T-helper 22 cell (primary cell): ENCODE data around the gene CCDC185.
A peak's percentile ranks its signal among the peaks of the same experiment; 100 is the strongest.

Experiments
- DNase-seq: peaks from one replicate; pipeline ENCODE4 v3.0.0-alpha.2; 2020; ENCODE audit warnings: low read depth

Gene CCDC185

GRCh38 chr1:223393275-223394214, at the start of gene CCDC185:
Gene CCDC185 (plus strand): TSS chr1:223393415. CDS start chr1:223393476, 61 bp downstream.
- no peak for DNase-seq

DNA sequence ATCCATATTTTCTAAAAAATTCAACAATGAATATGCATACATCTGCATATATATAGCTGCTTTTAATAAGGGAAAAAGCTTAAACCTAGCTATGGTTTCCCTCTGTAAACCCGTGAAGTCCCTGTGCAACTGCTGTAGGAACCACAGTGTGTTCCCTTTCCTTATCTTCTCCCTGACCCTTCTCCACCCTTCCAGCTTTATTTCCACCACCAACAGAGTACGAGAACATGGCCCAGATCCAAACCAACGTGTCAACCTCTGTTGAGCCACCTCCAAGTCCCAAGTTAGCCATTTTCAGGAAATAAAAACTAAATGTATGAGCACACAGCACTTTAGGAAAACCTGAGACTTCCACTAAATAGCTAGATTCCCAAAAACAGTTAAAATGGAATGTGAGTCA, 49.5 kb upstream of the CCDC185 start:
- DNase-seq = no peak

- no peak for DNase-seq
Measured at GRCh38 chr1:223344491-223344890, 48.7 kb upstream of the CCDC185 start.

GRCh38 chr1:223345720-223346119, 47.5 kb upstream of the CCDC185 start:
- no peak for DNase-seq

GRCh38 chr1:223346311-223346710, 46.9 kb upstream of the CCDC185 start:
- no peak for DNase-seq

GRCh38 chr1:223347583-223347982, 45.6 kb upstream of the CCDC185 start:
- no peak for DNase-seq

GRCh38 chr1:223348439-223348838, 44.8 kb upstream of the CCDC185 start:
- no peak for DNase-seq

DNA sequence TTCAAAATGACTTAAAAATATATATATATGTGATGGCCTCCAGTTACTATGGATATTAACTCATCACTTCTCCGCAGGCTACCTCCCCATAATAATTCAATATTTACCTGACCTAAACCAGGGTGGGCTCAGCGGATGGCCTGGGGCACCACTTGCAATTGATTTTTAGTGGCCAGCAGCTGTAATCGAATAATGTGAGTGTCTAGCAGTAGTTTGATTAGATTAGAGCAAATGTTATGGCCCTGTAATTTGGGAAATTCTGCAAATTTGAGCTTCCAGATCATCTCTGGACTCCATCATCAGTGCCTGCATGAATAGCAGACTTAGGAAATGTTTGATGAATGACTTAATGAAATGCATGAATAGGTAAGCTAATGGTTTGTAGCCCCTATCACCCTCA, 44.0 kb upstream of the CCDC185 start:
- DNase-seq = no peak

- no peak for DNase-seq
Measured at GRCh38 chr1:223350361-223350908, 42.8 kb upstream of the CCDC185 start.

GRCh38 chr1:223352944-223353343, 40.3 kb upstream of the CCDC185 start:
- no peak for DNase-seq

DNA sequence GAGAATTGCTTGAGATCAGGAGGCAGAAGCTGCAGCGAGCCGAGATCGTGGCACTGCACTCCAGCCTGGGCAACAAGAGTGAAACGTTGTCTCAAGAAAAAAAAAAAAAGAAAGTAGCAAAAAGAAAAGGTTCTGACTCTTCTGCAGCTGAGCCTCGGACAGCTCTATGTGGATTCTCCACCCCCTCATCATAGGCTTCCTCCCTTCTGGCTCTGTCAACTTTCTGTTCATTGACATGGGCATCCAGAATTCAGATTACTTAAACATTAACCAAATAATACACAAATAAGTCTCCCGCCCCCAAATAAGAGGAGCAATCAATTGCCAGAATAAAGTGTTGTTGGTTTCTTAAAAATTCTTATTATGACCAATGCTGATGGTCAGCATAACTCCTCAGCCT, 39.3 kb upstream of the CCDC185 start:
- no peak for DNase-seq

DNA sequence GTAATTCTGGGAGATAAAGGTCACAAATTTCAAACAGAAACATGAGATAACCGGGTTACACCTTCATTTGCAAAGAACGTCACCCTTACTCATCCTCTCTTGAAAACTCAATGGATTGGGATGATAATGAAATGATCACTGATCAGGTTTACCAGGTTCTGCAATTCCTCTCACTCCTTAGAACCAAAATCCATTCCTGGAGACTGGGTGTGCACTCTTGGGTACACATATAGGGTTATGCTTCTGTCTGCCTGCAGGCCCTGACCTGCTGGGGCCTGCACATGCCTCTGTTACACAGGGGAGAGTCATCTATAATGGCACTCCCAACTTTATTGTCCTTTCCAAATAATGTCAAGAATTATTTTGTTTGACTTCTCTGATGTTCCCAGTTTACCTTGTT, 37.5 kb upstream of the CCDC185 start:
- DNase-seq = no peak

DNA sequence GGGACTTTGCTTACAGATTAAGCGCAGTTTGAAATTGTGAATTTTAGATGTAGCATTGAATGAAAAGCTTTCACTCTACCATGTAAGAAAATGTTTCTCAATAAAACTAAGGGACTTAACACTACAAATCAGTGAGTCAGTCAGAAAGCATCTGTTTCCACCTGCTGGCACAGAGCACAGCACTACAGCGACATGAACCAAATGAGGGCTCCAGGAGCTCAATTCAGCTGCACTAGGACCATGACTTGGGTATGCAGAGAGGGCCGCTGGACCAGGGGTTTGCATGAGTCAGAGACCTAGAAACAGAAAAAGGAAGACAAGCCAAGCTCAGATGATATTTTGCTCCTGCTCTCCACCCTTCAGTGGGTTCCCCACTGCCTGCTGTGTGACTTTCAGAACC, 34.4 kb upstream of the CCDC185 start:
- DNase-seq = no peak

DNA sequence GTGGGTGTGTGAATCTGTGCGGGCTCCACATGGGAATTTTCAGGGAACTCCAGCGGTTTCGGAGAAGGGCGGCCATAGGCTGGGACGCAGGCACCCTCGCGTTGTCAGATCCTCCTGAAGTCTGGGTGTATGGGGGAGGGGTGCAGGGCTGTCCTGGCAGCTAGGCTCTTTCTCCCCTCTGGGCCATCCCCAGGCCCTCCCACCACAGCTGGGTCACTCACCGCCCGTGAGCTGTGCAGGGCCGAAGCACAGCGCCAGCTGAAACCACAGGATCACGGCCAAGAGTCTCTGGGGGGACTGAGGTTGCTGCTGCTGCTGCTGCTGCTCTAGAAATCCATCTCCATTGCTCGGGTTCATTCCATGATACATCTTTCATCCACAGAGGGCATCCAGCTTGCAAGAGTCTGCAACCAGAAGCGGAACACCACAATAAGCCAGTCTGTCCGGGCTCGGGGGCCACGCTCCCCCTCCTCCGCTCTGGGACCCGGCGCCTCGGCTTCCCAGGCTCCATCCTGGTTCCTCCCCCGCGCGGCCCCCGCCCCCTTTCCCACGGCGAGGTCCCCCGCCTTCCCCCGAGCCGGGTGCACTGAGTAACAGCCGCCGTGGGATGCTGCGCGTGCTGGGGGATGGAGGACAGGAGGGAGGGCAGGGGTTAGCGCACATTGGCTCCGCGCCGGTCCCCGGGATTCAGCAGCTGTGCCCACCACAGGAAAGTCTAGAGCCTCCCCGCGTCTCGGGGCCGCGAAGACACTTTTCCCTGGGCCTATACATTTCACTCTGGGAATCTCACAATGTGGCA, 30.0 kb upstream of the CCDC185 start:
- DNase-seq = no peak

DNA sequence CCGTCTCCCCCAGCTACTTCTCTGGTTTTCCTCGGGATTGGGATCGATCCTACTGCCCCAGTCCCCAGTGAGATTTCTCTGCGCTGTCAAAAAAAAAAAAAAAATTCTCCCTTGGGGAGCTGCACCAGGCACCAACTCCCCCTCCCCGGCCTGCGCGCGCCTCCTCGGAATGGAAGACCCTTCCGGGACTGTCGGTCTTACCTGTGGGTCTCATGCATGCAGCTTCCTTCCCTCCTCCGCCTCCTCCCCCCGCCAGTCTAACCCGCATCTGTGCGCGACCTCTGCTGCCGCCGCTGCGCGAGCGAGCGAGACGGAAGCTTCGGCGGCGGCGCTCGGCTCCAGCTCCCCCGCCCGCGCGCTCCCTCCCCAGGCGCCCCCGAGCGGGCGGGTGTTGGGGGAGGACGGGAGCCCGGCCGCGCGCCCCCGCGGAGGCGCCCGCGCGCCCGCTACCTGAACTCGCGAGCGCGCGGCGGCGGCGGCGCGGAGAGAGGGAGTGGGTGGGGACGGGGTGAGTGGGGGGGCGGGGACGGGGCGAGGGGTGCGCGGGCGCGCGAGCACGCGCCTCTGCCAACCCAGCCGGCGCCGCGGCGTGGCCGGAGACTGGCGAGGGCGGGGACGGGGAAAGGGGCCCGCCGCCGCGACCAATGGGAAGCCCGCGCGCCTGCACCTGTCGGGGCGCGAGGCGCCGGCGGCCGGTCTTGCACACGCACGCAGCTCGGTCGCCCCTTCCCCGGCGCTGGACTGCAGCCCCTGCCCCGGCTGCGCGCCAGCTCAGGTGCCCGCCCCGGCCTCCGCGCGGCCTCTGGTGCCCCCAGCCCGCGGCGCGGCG, 29.1 kb upstream of the CCDC185 start, which contains the start of gene SUSD4:
Gene SUSD4, minus strand, starts transcription at position 321 of the 829 bp plus-strand sequence. CDS start 751 bp downstream, outside the sequence.
- DNase-seq = peak; percentile 48

- DNase-seq = no peak
Measured at GRCh38 chr1:223364685-223365382, 28.4 kb upstream of the CCDC185 start.

- no peak for DNase-seq
Measured at GRCh38 chr1:223374064-223374610, 19.1 kb upstream of the CCDC185 start.

GRCh38 chr1:223378754-223379153, 14.5 kb upstream of the CCDC185 start:
- no peak for DNase-seq

GRCh38 chr1:223386013-223386412, 7.2 kb upstream of the CCDC185 start:
- no peak for DNase-seq

DNA sequence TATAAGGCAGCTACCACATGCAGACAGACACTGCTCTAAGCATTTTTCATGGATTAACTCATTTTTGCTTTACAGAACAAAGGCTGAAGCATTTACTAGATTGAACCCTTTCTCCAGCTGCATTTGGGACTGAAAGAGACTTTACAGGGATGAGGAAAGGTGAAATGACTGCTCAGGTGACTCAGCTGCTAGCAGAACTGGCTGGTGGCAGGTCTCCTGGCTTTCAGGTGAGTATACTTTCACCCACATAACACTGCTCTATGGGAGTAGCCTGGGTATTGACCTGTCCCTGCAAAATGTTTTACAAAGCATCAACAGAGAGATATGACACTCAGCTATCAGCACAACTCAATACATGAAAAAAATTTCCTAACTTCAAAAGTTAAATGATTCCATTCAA, 2.6 kb upstream of the CCDC185 start:
- DNase-seq = no peak

- no peak for DNase-seq
Measured at GRCh38 chr1:223394242-223394641, 1.0 kb downstream of the CCDC185 start.
